IMR-90 (cell line): ENCODE results near the gene GANC.

Experiments used
- CTCF ChIP-seq: conservative IDR thresholded peaks from 2 replicates; pipeline ENCODE4 v1.5.1; 2012; ENCODE audit warnings: mild to moderate bottlenecking, low read depth, low read length, improper control_type of control experiment
- POLR2A ChIP-seq: IDR thresholded peaks from 2 replicates; pipeline ENCODE4 v1.6.1; 2012; ENCODE audit warnings: mild to moderate bottlenecking, low read depth, low read length
- RFX5 ChIP-seq: IDR thresholded peaks from 2 replicates; pipeline ENCODE4 v1.8.0; 2012; ENCODE audit warnings: low read depth, mild to moderate bottlenecking, low read length, moderate library complexity
- SMC3 ChIP-seq: fragments of 150-350 bp; IDR thresholded peaks from 2 replicates; pipeline ENCODE4 v1.6.1; 2016; ENCODE audit warnings: low read depth, mild to moderate bottlenecking, antibody characterized with exemption, low read length, moderate library complexity

GRCh38 chr15:42385206-42385979 lies 112.4 kb downstream of the GANC start:
- TF ChIP-seq POLR2A (no peak), SMC3 (peak; percentile 50), CTCF (peak; percentile 77), RFX5 (no peak)
